Parathyroid adenoma (tissue), 2 donors: ENCODE results near the gene CANX.
A peak's percentile ranks its signal among the peaks of the same experiment; 100 is the strongest.
"Not testable (repeated sequence)": the region's sequence is repeated elsewhere in the genome, so short reads cannot be mapped to it uniquely, and the experiment has no call there.

Experiments
- H2AFZ ChIP-seq: fragments of 300-600 bp; sonication (generic); one replicate; pipeline ENCODE4 v1.7.0; 2017; ENCODE audit warnings: antibody characterized with exemption, mild to moderate bottlenecking
- H3K27ac ChIP-seq: fragments of 300-600 bp; sonication (generic); one replicate; pipeline ENCODE4 v1.7.0; 2017
- H3K27me3 ChIP-seq: fragments of 300-600 bp; sonication (generic); one replicate; pipeline ENCODE4 v1.7.0; 2017; ENCODE audit warnings: low read length; ENCODE audit not compliant: control insufficient read depth, insufficient read depth
- H3K36me3 ChIP-seq: fragments of 300-600 bp; sonication (generic); one replicate; pipeline ENCODE4 v1.7.0; 2017; ENCODE audit warnings: low read length; ENCODE audit not compliant: control insufficient read depth, insufficient read depth
- H3K4me1 ChIP-seq: fragments of 300-600 bp; sonication (generic); one replicate; pipeline ENCODE4 v1.7.0; 2017; ENCODE audit warnings: control low read depth
- H3K4me2 ChIP-seq: fragments of 300-600 bp; sonication (generic); one replicate; pipeline ENCODE4 v1.7.0; 2017; ENCODE audit warnings: low read length
- H3K4me3 ChIP-seq: fragments of 300-600 bp; sonication (generic); one replicate; pipeline ENCODE4 v1.7.0; 2017; ENCODE audit warnings: low read depth, low read length
- H3K79me2 ChIP-seq: fragments of 300-600 bp; sonication (generic); one replicate; pipeline ENCODE4 v1.7.0; 2017; ENCODE audit warnings: control low read depth
- H3K9ac ChIP-seq: fragments of 300-600 bp; sonication (generic); one replicate; pipeline ENCODE4 v1.7.0; 2017; ENCODE audit warnings: mild to moderate bottlenecking
- H3K9me3 ChIP-seq: fragments of 300-600 bp; sonication (generic); one replicate; pipeline ENCODE4 v1.7.0; 2017; ENCODE audit warnings: low read length; ENCODE audit not compliant: control insufficient read depth
- TF ChIP-seq, protein P1 (sequence below): fragments of 300-600 bp; sonication (generic); IDR thresholded peaks from one replicate; pipeline ENCODE4 v1.7.0; 2017; ENCODE audit warnings: antibody characterized with exemption, mild to moderate bottlenecking
- donor health status: primary hyperparathyroidism.

Gene CANX

DNA sequence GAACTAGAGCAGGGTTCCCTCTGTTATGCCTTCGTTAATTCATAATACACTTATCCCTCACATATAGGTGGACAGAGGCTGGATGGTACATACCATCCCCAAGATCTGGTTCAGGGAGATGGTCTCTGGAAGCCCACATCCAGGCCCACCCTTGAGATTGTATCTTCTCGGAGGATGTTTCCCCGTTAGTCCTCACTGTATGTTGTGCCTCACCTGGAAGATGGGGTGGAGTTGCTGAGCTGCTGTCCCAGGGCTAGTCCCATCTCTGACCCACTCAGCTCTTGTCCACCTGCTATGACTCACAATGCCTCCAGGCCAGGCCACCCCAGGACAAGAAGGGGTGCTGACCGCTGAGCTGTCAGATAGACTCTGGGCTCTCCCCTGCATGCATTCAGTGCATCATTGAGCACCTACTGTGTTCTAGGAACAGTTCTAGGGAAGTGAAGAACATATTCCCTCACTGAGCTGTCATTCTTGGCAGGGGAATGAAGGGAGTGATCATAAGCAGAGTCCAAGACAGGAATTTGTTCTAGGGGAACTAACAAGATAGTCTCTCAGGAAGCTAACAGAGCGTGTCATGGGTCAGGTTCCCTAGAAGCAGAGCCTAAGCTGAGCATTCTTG is 17.9 kb upstream of the CANX start, which contains the start of gene CBY3:
Gene CBY3, minus strand, starts transcription at position 255 of the 622 bp plus-strand sequence. Its CDS starts 116 bp downstream, at position 139.
- peaks cover 10% of the 10 kb centered on the region for H3K4me1 ChIP-seq
- no peaks in the 10 kb centered on the region for H3K79me2 ChIP-seq
- no peak within 1 kb of the TSS for H3K4me2 ChIP-seq
- H3K27me3 ChIP-seq = no peaks in the 10 kb centered on the region
- TF ChIP-seq, protein P1, sequence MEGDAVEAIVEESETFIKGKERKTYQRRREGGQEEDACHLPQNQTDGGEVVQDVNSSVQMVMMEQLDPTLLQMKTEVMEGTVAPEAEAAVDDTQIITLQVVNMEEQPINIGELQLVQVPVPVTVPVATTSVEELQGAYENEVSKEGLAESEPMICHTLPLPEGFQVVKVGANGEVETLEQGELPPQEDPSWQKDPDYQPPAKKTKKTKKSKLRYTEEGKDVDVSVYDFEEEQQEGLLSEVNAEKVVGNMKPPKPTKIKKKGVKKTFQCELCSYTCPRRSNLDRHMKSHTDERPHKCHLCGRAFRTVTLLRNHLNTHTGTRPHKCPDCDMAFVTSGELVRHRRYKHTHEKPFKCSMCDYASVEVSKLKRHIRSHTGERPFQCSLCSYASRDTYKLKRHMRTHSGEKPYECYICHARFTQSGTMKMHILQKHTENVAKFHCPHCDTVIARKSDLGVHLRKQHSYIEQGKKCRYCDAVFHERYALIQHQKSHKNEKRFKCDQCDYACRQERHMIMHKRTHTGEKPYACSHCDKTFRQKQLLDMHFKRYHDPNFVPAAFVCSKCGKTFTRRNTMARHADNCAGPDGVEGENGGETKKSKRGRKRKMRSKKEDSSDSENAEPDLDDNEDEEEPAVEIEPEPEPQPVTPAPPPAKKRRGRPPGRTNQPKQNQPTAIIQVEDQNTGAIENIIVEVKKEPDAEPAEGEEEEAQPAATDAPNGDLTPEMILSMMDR = no peak
- H3K4me3 ChIP-seq = no peak within 1 kb of the TSS
- no peak within 1 kb of the TSS for H3K27ac ChIP-seq
- H2AFZ ChIP-seq = no peak within 1 kb of the TSS
- H3K36me3 ChIP-seq = no peaks in the 10 kb centered on the region
- H3K9ac ChIP-seq = no peak within 1 kb of the TSS
- H3K9me3 ChIP-seq = no peaks in the 10 kb centered on the region

DNA sequence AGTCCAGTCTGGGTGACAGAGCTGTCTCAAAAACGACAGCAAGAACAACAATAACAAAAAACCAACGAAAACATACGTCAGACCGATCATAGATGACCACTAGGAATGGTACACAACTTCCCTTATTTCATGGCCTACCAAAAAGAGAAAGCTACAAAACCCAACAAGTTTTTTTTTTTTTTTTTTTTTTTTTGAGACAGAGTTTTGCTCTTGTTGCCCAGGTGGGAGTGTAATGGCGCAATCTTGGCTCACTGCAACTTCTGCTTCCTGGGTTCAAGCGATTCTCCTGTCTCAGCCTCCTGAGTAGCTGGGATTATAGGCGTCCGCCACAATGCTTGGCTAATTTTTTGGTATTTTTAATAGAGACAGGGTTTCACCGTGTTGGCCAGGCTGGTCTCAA is 9.6 kb upstream of the CANX start:
- not testable (repeated sequence) for H2AFZ ChIP-seq, H3K9me3 ChIP-seq, H3K4me2 ChIP-seq, H3K79me2 ChIP-seq, H3K9ac ChIP-seq, H3K4me3 ChIP-seq, H3K27ac ChIP-seq, H3K4me1 ChIP-seq, H3K27me3 ChIP-seq, H3K36me3 ChIP-seq

DNA sequence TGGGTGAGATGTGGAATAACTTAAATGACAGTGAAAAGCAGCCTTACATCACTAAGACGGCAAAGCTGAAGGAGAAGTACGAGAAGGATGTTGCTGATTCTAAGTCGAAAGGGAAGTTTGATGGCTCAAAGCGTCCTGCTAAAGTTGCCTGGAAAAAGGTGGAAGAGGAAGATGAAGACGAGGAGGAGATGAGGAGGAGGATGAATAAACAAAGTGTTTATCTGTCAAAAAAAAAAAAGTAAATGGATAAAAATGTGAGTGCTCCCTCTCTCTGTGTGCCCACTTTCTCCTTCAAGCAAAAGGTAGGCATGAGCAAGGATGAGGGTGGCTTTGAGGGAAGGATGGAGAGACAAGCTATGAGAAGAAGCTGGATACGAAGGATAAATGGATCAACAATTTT is 4.2 kb upstream of the CANX start:
- no peak overlapping the region for H3K4me3 ChIP-seq
- no peak overlapping the region for H3K4me2 ChIP-seq
- no peak overlapping the region for H3K9ac ChIP-seq
- H2AFZ ChIP-seq = no peak overlapping the region
- H3K27ac ChIP-seq = no peak overlapping the region
- peaks cover 5% of the 10 kb centered on the region for H3K4me1 ChIP-seq
- H3K27me3 ChIP-seq = no peaks in the 10 kb centered on the region
- H3K79me2 ChIP-seq = peaks cover 10% of the 10 kb centered on the region
- no peaks in the 10 kb centered on the region for H3K9me3 ChIP-seq
- no peaks in the 10 kb centered on the region for H3K36me3 ChIP-seq
- TF ChIP-seq, protein P1 = no peak

DNA sequence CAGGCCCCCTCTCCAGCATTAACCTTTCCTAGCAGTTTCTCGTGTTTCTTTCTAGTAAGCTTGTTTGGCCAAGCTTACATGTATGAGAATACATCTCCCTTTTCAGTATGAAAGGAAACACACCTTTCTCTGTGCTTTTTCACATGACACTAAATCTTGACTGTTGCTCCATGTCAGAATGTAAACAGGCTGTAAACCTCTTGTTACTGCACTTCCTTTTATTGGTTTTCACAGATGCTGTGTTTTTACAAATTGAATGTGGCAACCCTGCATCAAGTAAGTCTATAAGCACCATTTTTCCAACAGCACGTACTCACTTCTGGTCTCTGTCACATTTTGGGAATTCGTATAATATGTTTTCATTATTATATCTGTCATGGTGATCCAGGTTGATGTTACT is 2.2 kb upstream of the CANX start:
- no peak overlapping the region for H3K27ac ChIP-seq
- H2AFZ ChIP-seq = no peak overlapping the region

DNA sequence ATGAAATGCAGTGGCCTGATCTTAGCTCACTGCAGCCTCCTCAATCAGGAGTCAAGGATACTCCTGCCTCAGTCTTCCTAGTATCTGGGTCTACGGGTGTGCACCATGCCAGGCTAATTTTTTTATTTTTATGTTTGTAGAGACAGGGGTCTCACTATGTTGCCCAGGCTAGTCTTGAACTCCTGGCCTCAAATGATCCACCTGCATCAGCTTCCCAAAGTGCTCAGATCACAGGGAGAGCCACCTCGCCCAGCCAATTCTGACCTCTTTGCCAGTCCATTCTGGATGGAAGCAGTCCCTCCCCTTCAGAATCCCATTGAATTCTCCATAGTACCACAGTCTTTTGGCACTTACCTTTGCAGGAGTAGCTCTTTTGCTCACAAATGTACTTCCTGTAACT is 1.7 kb upstream of the CANX start:
- no peak overlapping the region for H3K4me3 ChIP-seq

More for the DNA sequence above, 2.2 kb upstream of the CANX start:
- H3K4me2 ChIP-seq = no peak overlapping the region
- no peaks in the 10 kb centered on the region for H3K27me3 ChIP-seq
- no peaks in the 10 kb centered on the region for H3K36me3 ChIP-seq
- peaks cover 20% of the 10 kb centered on the region for H3K79me2 ChIP-seq
- H3K4me1 ChIP-seq = peaks cover 5% of the 10 kb centered on the region
- no peaks in the 10 kb centered on the region for H3K9me3 ChIP-seq
- no peak overlapping the region for H3K4me3 ChIP-seq
- TF ChIP-seq, protein P1 = no peak
- H3K9ac ChIP-seq = no peak overlapping the region

DNA sequence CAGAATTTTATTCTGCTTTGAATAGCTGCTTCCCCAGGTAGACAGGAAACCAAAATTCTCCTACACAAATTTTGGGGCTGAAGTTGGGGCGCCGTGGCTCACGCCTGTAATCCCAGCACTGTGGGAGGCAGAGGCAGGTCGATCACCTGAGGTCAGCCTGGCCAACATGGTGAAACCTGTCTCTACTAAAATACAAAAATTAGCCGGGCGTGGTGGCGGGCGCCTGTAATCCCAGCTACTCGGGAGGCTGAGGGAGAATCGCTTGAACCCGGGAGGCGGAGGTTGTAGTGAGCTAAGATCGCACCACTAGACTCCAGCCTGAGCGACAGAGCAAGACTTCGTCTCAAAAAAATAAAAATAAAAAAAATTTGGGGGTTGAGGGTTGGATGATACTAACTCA is 1.2 kb upstream of the CANX start:
- not testable (repeated sequence) for H3K4me1 ChIP-seq, H3K36me3 ChIP-seq, H3K27me3 ChIP-seq, H3K9ac ChIP-seq, H3K9me3 ChIP-seq
- peak overlapping the region; percentile 93 for H2AFZ ChIP-seq
- peak overlapping the region; percentile 67 for H3K4me2 ChIP-seq
- peaks cover 27% of the 10 kb centered on the region for H3K79me2 ChIP-seq
- H3K4me3 ChIP-seq = peak overlapping the region; percentile 96
- H3K27ac ChIP-seq = peak overlapping the region; percentile 99

More for the DNA sequence above, 1.7 kb upstream of the CANX start:
- H3K27me3 ChIP-seq = no peaks in the 10 kb centered on the region
- TF ChIP-seq, protein P1 = no peak
- peak overlapping the region; percentile 93 for H2AFZ ChIP-seq
- H3K4me1 ChIP-seq = peaks cover 5% of the 10 kb centered on the region
- no peaks in the 10 kb centered on the region for H3K36me3 ChIP-seq
- H3K9me3 ChIP-seq = no peaks in the 10 kb centered on the region
- H3K79me2 ChIP-seq = peaks cover 23% of the 10 kb centered on the region
- no peak overlapping the region for H3K9ac ChIP-seq
- no peak overlapping the region for H3K4me2 ChIP-seq
- peak overlapping the region; percentile 99 for H3K27ac ChIP-seq
